ENCODE measurements around the gene PRKN. TPM values are rescaled to one million over a fixed set of nuclear protein-coding genes. Genes with fewer than 3 reads are reported as not detected.

The PRKN gene
- total RNA-seq, 1 donor from 2014 or later = 1.3 TPM

DNA sequence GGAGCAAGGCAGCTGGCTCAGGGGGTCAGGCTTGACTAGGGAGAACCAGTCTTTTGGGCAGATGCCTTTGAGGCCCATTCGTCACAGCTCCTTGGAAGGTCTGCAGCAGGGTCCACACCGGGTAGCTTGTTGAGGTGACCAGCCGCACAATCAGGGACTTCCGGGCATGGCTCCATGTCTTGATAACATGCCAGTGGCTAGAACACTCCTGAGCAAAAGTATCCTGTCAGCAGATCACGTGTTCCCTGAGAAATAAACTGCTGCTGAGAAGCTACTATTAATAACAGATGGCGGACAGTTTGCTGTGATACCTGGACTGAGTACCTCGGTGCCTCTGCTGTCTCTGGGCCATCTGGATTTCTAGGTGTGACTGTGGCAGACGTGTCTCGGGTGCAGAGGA lies 235.9 kb downstream of the PRKN start:
- Histone ChIP-seq H3K4me3 (ENCODE audit: insufficient read depth, low read depth, low read length) (no peak overlapping the region), H2AFZ (ENCODE audit: low read depth, low read length) (no peak overlapping the region), H3K4me1 (ENCODE audit: insufficient read depth, low read length) (no peaks in the 10 kb centered on the region), H4K20me1 (ENCODE audit: insufficient read depth, low read length) (no peaks in the 10 kb centered on the region), H3K79me2 (ENCODE audit: insufficient read depth, low read length) (no peaks in the 10 kb centered on the region), H3K9ac (ENCODE audit: low read length) (no peak overlapping the region), H3K36me3 (ENCODE audit: insufficient read depth, low read length) (no peaks in the 10 kb centered on the region), H3K27ac (ENCODE audit: low read depth, low read length) (no peak overlapping the region), H3K9me3 (ENCODE audit: insufficient read depth, low read depth, low read length) (no peaks in the 10 kb centered on the region), H3K4me2 (ENCODE audit: low read length) (no peak overlapping the region), H3K27me3 (ENCODE audit: insufficient read depth, low read length) (no peaks in the 10 kb centered on the region)
- H3K4me1 Mint-ChIP-seq (ENCODE audit: low read depth, unreplicated experiment) = no peaks in the 10 kb centered on the region
- FAIRE-seq (no peak), DNase-seq (ENCODE audit: low read depth) (no peak)
- TF ChIP-seq, protein P1, sequence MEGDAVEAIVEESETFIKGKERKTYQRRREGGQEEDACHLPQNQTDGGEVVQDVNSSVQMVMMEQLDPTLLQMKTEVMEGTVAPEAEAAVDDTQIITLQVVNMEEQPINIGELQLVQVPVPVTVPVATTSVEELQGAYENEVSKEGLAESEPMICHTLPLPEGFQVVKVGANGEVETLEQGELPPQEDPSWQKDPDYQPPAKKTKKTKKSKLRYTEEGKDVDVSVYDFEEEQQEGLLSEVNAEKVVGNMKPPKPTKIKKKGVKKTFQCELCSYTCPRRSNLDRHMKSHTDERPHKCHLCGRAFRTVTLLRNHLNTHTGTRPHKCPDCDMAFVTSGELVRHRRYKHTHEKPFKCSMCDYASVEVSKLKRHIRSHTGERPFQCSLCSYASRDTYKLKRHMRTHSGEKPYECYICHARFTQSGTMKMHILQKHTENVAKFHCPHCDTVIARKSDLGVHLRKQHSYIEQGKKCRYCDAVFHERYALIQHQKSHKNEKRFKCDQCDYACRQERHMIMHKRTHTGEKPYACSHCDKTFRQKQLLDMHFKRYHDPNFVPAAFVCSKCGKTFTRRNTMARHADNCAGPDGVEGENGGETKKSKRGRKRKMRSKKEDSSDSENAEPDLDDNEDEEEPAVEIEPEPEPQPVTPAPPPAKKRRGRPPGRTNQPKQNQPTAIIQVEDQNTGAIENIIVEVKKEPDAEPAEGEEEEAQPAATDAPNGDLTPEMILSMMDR (IDR thresholded peaks at IDR 0.05; ENCODE audit: insufficient read depth, low read depth, low read length) = no peak
- no peak for TF ChIP-seq EZH2 (IDR thresholded peaks at IDR 0.05; ENCODE audit: insufficient read depth, low read length)
- H3K27me3 Mint-ChIP-seq (ENCODE audit: low read depth, unreplicated experiment) = no peaks in the 10 kb centered on the region
- H3K4me3 Mint-ChIP-seq (ENCODE audit: unreplicated experiment) = no peak overlapping the region
- no peak overlapping the region for H3K27ac Mint-ChIP-seq (ENCODE audit: unreplicated experiment)
- H3K36me3 Mint-ChIP-seq (ENCODE audit: low read depth, unreplicated experiment) = peaks cover 2% of the 10 kb centered on the region
- peaks cover 3% of the 10 kb centered on the region for H3K9me3 Mint-ChIP-seq (ENCODE audit: unreplicated experiment)

DNA sequence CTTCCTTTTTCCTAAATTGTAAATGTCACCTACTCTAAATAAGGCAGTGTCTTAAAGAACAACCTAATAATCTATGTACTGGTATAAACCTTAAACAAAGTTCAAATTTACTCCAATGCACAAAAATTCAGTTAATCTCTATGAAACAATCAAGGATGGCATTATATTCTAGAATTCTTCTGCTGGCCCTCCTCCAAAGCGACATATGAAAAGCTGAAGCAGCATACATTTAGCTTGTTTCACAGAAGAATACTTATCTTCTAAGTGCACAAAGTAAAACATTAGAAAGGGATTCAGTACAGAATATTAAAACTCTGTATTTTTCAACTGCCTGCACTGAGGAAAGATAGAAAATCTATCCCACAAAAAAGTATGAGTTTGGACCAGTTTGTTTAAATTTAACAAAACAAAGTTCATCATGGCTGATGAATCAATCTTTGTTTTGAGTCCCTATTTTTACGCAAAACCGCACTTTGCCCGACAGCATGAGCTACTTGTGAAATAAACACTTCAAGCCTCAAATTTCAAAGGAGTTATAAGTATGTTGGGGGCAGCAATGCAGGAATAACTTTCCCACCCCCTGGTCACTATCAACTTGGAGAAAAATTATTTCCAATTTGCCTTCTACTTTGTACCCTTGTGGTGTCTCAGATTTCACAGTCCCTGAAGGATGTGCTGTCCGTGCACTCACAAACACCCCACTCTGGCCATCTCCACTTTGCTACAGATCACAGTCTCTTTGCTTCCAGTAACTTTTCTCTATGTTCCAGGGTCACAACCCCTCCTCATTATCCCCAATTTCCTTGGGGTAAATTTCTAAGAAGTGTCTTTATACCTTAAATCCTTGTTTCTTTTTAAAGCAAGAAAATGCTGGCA lies 238.2 kb downstream of the PRKN start:
- H3K4me1 Mint-ChIP-seq (ENCODE audit: low read depth, unreplicated experiment) = no peaks in the 10 kb centered on the region
- no peaks in the 10 kb centered on the region for H3K9me3 ChIP-seq (ENCODE audit: insufficient read depth, low read depth, low read length)
- TF ChIP-seq EZH2 (IDR thresholded peaks at IDR 0.05; ENCODE audit: insufficient read depth, low read length) = no peak
- TF ChIP-seq, protein P1 (IDR thresholded peaks at IDR 0.05; ENCODE audit: insufficient read depth, low read depth, low read length) = no peak
- no peaks in the 10 kb centered on the region for H4K20me1 ChIP-seq (ENCODE audit: insufficient read depth, low read length)
- no peak overlapping the region for H3K4me3 ChIP-seq (ENCODE audit: insufficient read depth, low read depth, low read length)
- peaks cover 3% of the 10 kb centered on the region for H3K9me3 Mint-ChIP-seq (ENCODE audit: unreplicated experiment)
- no peak overlapping the region for H3K4me2 ChIP-seq (ENCODE audit: low read length)
- H3K4me3 Mint-ChIP-seq (ENCODE audit: unreplicated experiment) = no peak overlapping the region
- no peaks in the 10 kb centered on the region for H3K36me3 ChIP-seq (ENCODE audit: insufficient read depth, low read length)
- H3K36me3 Mint-ChIP-seq (ENCODE audit: low read depth, unreplicated experiment) = peaks cover 2% of the 10 kb centered on the region
- no peaks in the 10 kb centered on the region for H3K4me1 ChIP-seq (ENCODE audit: insufficient read depth, low read length)
- no peak for DNase-seq (ENCODE audit: low read depth)
- no peaks in the 10 kb centered on the region for H3K27me3 ChIP-seq (ENCODE audit: insufficient read depth, low read length)
- H3K9ac ChIP-seq (ENCODE audit: low read length) = no peak overlapping the region
- H3K27ac Mint-ChIP-seq (ENCODE audit: unreplicated experiment) = no peak overlapping the region
- no peak for FAIRE-seq
- no peak overlapping the region for H2AFZ ChIP-seq (ENCODE audit: low read depth, low read length)
- H3K27me3 Mint-ChIP-seq (ENCODE audit: low read depth, unreplicated experiment) = no peaks in the 10 kb centered on the region
- no peak overlapping the region for H3K27ac ChIP-seq (ENCODE audit: low read depth, low read length)
- H3K79me2 ChIP-seq (ENCODE audit: insufficient read depth, low read length) = no peaks in the 10 kb centered on the region

DNA sequence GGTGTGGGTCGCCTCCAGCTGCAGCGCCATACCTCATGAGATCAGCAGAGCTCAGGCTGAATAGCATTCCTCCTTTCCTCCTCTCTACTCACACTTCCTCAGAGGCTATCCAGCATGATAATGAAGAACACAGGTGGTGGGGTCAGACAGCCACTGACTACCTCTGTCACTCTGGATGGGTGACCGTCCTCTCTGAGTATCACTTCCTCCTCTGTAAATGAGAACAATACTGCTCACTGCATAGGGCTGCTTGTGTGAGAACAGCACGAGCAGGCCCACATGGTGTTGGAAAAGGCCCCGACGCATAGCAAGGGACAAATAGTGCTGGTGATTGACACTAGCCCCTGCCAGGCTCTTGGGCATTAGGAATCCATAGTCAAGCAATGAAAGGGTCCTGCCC lies 239.1 kb downstream of the PRKN start:
- Mint-ChIP-seq H3K27ac (ENCODE audit: unreplicated experiment) (no peak overlapping the region), H3K9me3 (ENCODE audit: unreplicated experiment) (peaks cover 3% of the 10 kb centered on the region), H3K36me3 (ENCODE audit: low read depth, unreplicated experiment) (peaks cover 2% of the 10 kb centered on the region), H3K4me1 (ENCODE audit: low read depth, unreplicated experiment) (no peaks in the 10 kb centered on the region), H3K4me3 (ENCODE audit: unreplicated experiment) (no peak overlapping the region), H3K27me3 (ENCODE audit: low read depth, unreplicated experiment) (no peaks in the 10 kb centered on the region)
- TF ChIP-seq, protein P1 (IDR thresholded peaks at IDR 0.05; ENCODE audit: insufficient read depth, low read depth, low read length) = no peak
- TF ChIP-seq EZH2 (IDR thresholded peaks at IDR 0.05; ENCODE audit: insufficient read depth, low read length) = no peak
- no peaks in the 10 kb centered on the region for H3K4me1 ChIP-seq (ENCODE audit: insufficient read depth, low read length)
- H3K9me3 ChIP-seq (ENCODE audit: insufficient read depth, low read depth, low read length) = no peaks in the 10 kb centered on the region
- no peak for DNase-seq (ENCODE audit: low read depth)
- H3K9ac ChIP-seq (ENCODE audit: low read length) = no peak overlapping the region
- FAIRE-seq = no peak
- H3K79me2 ChIP-seq (ENCODE audit: insufficient read depth, low read length) = no peaks in the 10 kb centered on the region
- no peak overlapping the region for H3K4me3 ChIP-seq (ENCODE audit: insufficient read depth, low read depth, low read length)
- H3K27ac ChIP-seq (ENCODE audit: low read depth, low read length) = no peak overlapping the region
- no peaks in the 10 kb centered on the region for H3K27me3 ChIP-seq (ENCODE audit: insufficient read depth, low read length)
- no peaks in the 10 kb centered on the region for H3K36me3 ChIP-seq (ENCODE audit: insufficient read depth, low read length)
- no peak overlapping the region for H3K4me2 ChIP-seq (ENCODE audit: low read length)
- no peaks in the 10 kb centered on the region for H4K20me1 ChIP-seq (ENCODE audit: insufficient read depth, low read length)
- no peak overlapping the region for H2AFZ ChIP-seq (ENCODE audit: low read depth, low read length)
